K562 (cell line): ENCODE measurements around the gene ERGIC1. TPM values are rescaled to one million over a fixed set of nuclear protein-coding genes. Genes with fewer than 3 reads are reported as not detected.

ENCODE experiments used
- ATAC-seq: fragments of 200-7000 bp; cut with Tn5 transposase; 3 replicates; pipeline ENCODE4 v1.9.1; 2020; ENCODE audit warnings: moderate library complexity
- BruUV-seq: library from RNA; stranded (reverse); fragments of 400-500 nt; replicated peaks from 2 replicates; lab custom pipeline; 2021; lab: Mats Ljungman, UMichigan
- CTCF ChIA-PET: fragments of 300-600 bp; formaldehyde crosslinking; extraction: SDS; loops from one replicate; lab custom pipeline; 2021; ENCODE audit warnings: low intra/inter-chr PET ratio; lab: Yijun Ruan, JAX
- POLR2A ChIA-PET: fragments of 300-600, 350-650 bp; sonication (Branson Sonifier 250); formaldehyde crosslinking; extraction: SDS; loops from one replicate; lab custom pipeline; 2021; ENCODE audit warnings: antibody characterized with exemption, inconsistent platforms; lab: Yijun Ruan, JAX
- DNase-seq, 4 experiments: peaks; one replicate each; pipeline versions ENCODE4 v3.0.0 to v3.0.0-alpha.2; 2011 to 2018; ENCODE audit warnings: low spot score in 3 of 4, mixed read lengths in 3 of 4; ENCODE audit errors: extremely low read depth in 1 of 4
- FAIRE-seq: peaks from 2 replicates; lab custom pipeline; 2011; peaks lifted over from hg19 to GRCh38; lab: Jason Lieb, UNC
- H2AFZ ChIP-seq: 2 replicates; pipeline ENCODE4 v1.6.0; 2011; ENCODE audit warnings: low read depth, low read length, control low read depth, inconsistent platforms
- H3K27ac ChIP-seq: fragments of 200-600 bp; 3 replicates; pipeline ENCODE4 v1.8.0; 2011; ENCODE audit warnings: low read depth, mild to moderate bottlenecking, control low read depth, inconsistent platforms, low read length, moderate library complexity, mixed read lengths; ENCODE audit errors: extremely low read depth
- H3K27me3 ChIP-seq, 2 experiments: fragments of 300-600 bp in 1 of 2; 2 replicates in 1 of 2; 3 replicates in 1 of 2; pipeline versions ENCODE4 v1.6.0 to v1.8.0; 2011; ENCODE audit warnings: inconsistent platforms in 2 of 2, low read length in 2 of 2, mild to moderate bottlenecking in 1 of 2, mixed read lengths in 1 of 2, moderate library complexity in 1 of 2; ENCODE audit not compliant: control insufficient read depth in 2 of 2, insufficient read depth in 2 of 2
- H3K36me3 ChIP-seq: fragments of 300-600 bp; 3 replicates; pipeline ENCODE4 v1.8.0; 2011; ENCODE audit warnings: mild to moderate bottlenecking, low read length, inconsistent platforms; ENCODE audit not compliant: control insufficient read depth, insufficient read depth
- H3K4me1 ChIP-seq, 2 experiments: fragments of 200-600 bp in 1 of 2; replicated peaks in 1 of 2; 2 replicates in 1 of 2; 3 replicates in 1 of 2; pipeline versions ENCODE4 v1.5.1 to v1.8.0; 2011; ENCODE audit warnings: inconsistent platforms in 2 of 2, low read length in 2 of 2, mild to moderate bottlenecking in 1 of 2, mixed read lengths in 1 of 2, moderate library complexity in 1 of 2; ENCODE audit not compliant: control insufficient read depth in 2 of 2, insufficient read depth in 2 of 2
- H3K4me2 ChIP-seq: 2 replicates; pipeline ENCODE4 v1.6.1; 2011; ENCODE audit warnings: low read length, control low read depth, inconsistent platforms, mixed read lengths; ENCODE audit not compliant: insufficient read depth
- H3K4me3 ChIP-seq: fragments of 200-600 bp; sonication (generic), shearing (Covaris generic); 2 replicates; pipeline ENCODE4 v1.5.1; 2016; ENCODE audit warnings: control low read depth, inconsistent platforms
- H3K79me2 ChIP-seq: fragments of 200-600 bp; 3 replicates; pipeline ENCODE4 v1.8.0; 2011; ENCODE audit warnings: low read length, inconsistent platforms; ENCODE audit not compliant: control insufficient read depth, insufficient read depth
- H3K9ac ChIP-seq, 2 experiments: 2 replicates each; pipeline versions ENCODE4 v1.6.0 to v1.6.1; 2011; ENCODE audit warnings: low read depth in 2 of 2, low read length in 2 of 2, control low read depth in 1 of 2, inconsistent platforms in 1 of 2, mild to moderate bottlenecking in 1 of 2, mixed read lengths in 1 of 2; ENCODE audit not compliant: insufficient read depth in 1 of 2
- H3K9me1 ChIP-seq: one replicate; pipeline ENCODE4 v1.6.0; 2011; ENCODE audit warnings: inconsistent platforms, mild to moderate bottlenecking, low read length, moderate library complexity; ENCODE audit not compliant: control insufficient read depth, insufficient read depth
- H3K9me3 ChIP-seq: replicated peaks from 2 replicates; pipeline ENCODE4 v1.5.1; 2011; ENCODE audit warnings: low read depth, low read length, inconsistent platforms; ENCODE audit not compliant: control insufficient read depth, insufficient read depth
- H4K20me1 ChIP-seq: replicated peaks from 2 replicates; pipeline ENCODE4 v1.6.1; 2011; ENCODE audit warnings: low read length, inconsistent platforms, mixed read lengths; ENCODE audit not compliant: control insufficient read depth, insufficient read depth
- ARID4B ChIP-seq: sonication (generic); formaldehyde crosslinking; IDR thresholded peaks from 2 replicates; pipeline ENCODE4 v1.8.0; 2022; ENCODE audit warnings: mild to moderate bottlenecking, missing genetic modification reagents
- ATF3 ChIP-seq, 2 experiments: fragments of 450-650 bp in 1 of 2; sonication (generic) in 1 of 2; formaldehyde crosslinking in 1 of 2; IDR thresholded peaks in 1 of 2; conservative IDR thresholded peaks in 1 of 2; 2 replicates each; pipeline versions ENCODE4 v1.6.1 to v1.8.1; 2016 to 2023; ENCODE audit warnings: mild to moderate bottlenecking in 2 of 2, moderate library complexity in 2 of 2, inconsistent platforms in 1 of 2, missing genetic modification reagents in 1 of 2
- JUN ChIP-seq, 2 experiments: sonication (generic) in 1 of 2; formaldehyde crosslinking in 1 of 2; IDR thresholded peaks; 2 replicates each; pipeline versions ENCODE4 v1.6.1 to v1.8.0; 2012 to 2022; ENCODE audit warnings: borderline replicate concordance in 2 of 2, mild to moderate bottlenecking in 2 of 2, improper control_type of control experiment in 1 of 2, low read depth in 1 of 2, low read length in 1 of 2, missing genetic modification reagents in 1 of 2
- JUND ChIP-seq, 2 experiments: IDR thresholded peaks; 2 replicates in 1 of 2; 3 replicates in 1 of 2; pipeline ENCODE4 v1.6.1; 2011; ENCODE audit warnings: borderline replicate concordance in 2 of 2, low read depth in 2 of 2, low read length in 2 of 2, improper control_type of control experiment in 1 of 2, missing biosample characterization in 1 of 2, missing genetic modification characterization in 1 of 2, missing genetic modification reagents in 1 of 2
- MAFF ChIP-seq: IDR thresholded peaks from 2 replicates; pipeline ENCODE4 v1.6.1; 2012; ENCODE audit warnings: low read length, improper control_type of control experiment
- SMARCB1 ChIP-seq: IDR thresholded peaks from 2 replicates; pipeline ENCODE4 v1.6.1; 2011; ENCODE audit warnings: improper control_type of control experiment, low read depth; ENCODE audit not compliant: insufficient read length
- ZNF384 ChIP-seq: IDR thresholded peaks from 2 replicates; pipeline ENCODE4 v1.6.1; 2012; ENCODE audit warnings: low read depth, low read length, improper control_type of control experiment
- ZNF449 ChIP-seq: fragments of 250-450 bp; sonication (Bioruptor Pico); IDR thresholded peaks from 2 replicates; pipeline ENCODE4 v1.8.0; 2022; ENCODE audit warnings: moderate library complexity, mild to moderate bottlenecking, inconsistent platforms
- WGBS: fragments of 100-300 bp; shearing (Covaris generic); methylation state at CpG from one replicate; pipeline ENCODE4 v1.1.6; 2016; ENCODE audit warnings: low coverage, mixed read lengths; ENCODE audit not compliant: insufficient coverage; ENCODE audit errors: missing lambda C conversion rate; 5-methylcytosine and 5-hydroxymethylcytosine counted together
- in situ Hi-C: fragments of 300-500 bp; cut with MboI; formaldehyde crosslinking; loops from 4 replicates; pipeline ENCODE4 v1.15.0; 2018; ENCODE audit warnings: inconsistent platforms, mixed read lengths
- intact Hi-C: fragments of 100-400 bp; cut with micrococcal nuclease; formaldehyde crosslinking; loops from 2 replicates; pipeline ENCODE4 v1.14.2; 2022
- polyA plus RNA-seq, 8 experiments: library from polyadenylated mRNA; depleted of rRNA in 4 of 8; stranded (reverse) in 5 of 8; unstranded in 3 of 8; fragments of >200 nt; fragmentation: Nextera tagmentation in 2 of 8; fragmentation: Illumina TruSeq in 1 of 8; extraction: Ambion mirVana in 2 of 8; extraction: Trizol in 1 of 8; gene quantifications; 2 replicates each; pipeline versions ENCODE4 v1.2.1 to v1.2.3, GENCODE V29; 2011 to 2014; ENCODE audit warnings: inconsistent platforms in 1 of 8, missing spikeins in 1 of 8
- total RNA-seq, 7 experiments: library from RNA; depleted of rRNA in 6 of 7; stranded (reverse); fragments of >200 nt in 6 of 7; fragmentation: Illumina TruSeq in 2 of 7; extraction: Trizol in 2 of 7; gene quantifications; 2 replicates each; pipeline versions ENCODE4 v1.2.1 to v1.2.3, GENCODE V29; 2011 to 2021; ENCODE audit warnings: low replicate concordance in 1 of 7

Gene ERGIC1
- total and polyA plus RNA-seq, 9 of the 15 experiments (the other 6 are each of a cell fraction or from before 2014, with no cell fraction given) = 5.5 to 68.4 (median 36.4) TPM

GRCh38 chr5:172801179-172801671 lies 32.8 kb upstream of the ERGIC1 start:
- H3K4me3 ChIP-seq = no peak overlapping the region
- H3K4me1 ChIP-seq = peaks cover 48 to 54% of the 10 kb centered on the region in 2 experiments; a peak in 4 of 5 replicates
- H4K20me1 ChIP-seq = no peaks in the 10 kb centered on the region
- ATAC-seq (no peak), DNase-seq (peak in 1 of 4 experiments; percentile 49), FAIRE-seq (no peak)
- 55% methylated on average over 3 of the region's 4 CpGs for WGBS
- POLR2A ChIA-PET = interaction anchor here (0.5 to 1.9 kb wide), 5 partner anchors 11 to 30 kb away, joined by 3 to 10 read pairs (median 4); partner anchors contain the start of gene DUSP1
- no peak for TF ChIP-seq ZNF449 (CRISPR knock-in tag)
- TF ChIP-seq ZNF384 = 0 out of 2 replicates have a peak, but pooled peaks have one; percentile 34
- TF ChIP-seq MAFF = no peak
- no peak for TF ChIP-seq ARID4B
- TF ChIP-seq JUND (IDR thresholded peaks at IDR 0.05; ENCODE audit: borderline replicate concordance, low read depth, low read length) = peak; percentile 21; the same call in 1 of the 2 replicates
- TF ChIP-seq JUND (tag; IDR thresholded peaks at IDR 0.05; ENCODE audit: borderline replicate concordance, low read depth, low read length) = no peak
- peak; percentile 44; the same call in 1 of the 2 replicates for TF ChIP-seq JUN (IDR thresholded peaks at IDR 0.05; ENCODE audit: borderline replicate concordance, low read depth, low read length)
- no peak for TF ChIP-seq JUN (CRISPR knock-in tag; IDR thresholded peaks at IDR 0.05; ENCODE audit: borderline replicate concordance)
- no peak for TF ChIP-seq SMARCB1
- TF ChIP-seq ATF3 (IDR thresholded peaks at IDR 0.05) = peak; percentile 69
- no peak for TF ChIP-seq ATF3 (CRISPR knock-in tag; conservative IDR thresholded peaks at IDR 0.05)
- peak overlapping the region; percentile 73 for H2AFZ ChIP-seq
- H3K79me2 ChIP-seq = peaks cover 6% of the 10 kb centered on the region; the same call in 1 of the 3 replicates
- H3K27me3 ChIP-seq = no peaks in the 10 kb centered on the region
- no TSS peak for BruUV-seq
- CTCF ChIA-PET = no interaction called here
- H3K9ac ChIP-seq = peak overlapping the region; percentile 65 to 67; a peak in 2 of 4 replicates
- H3K27ac ChIP-seq = peak overlapping the region; percentile 89
- no peaks in the 10 kb centered on the region for H3K36me3 ChIP-seq
- H3K9me3 ChIP-seq = no peaks in the 10 kb centered on the region
- intact Hi-C loops = no loop called here
- no peak overlapping the region for H3K4me2 ChIP-seq
- in situ Hi-C loops = no loop called here
- H3K9me1 ChIP-seq = no peaks in the 10 kb centered on the region
